ENCODE data around the gene IL3RA. TPM values are rescaled to one million over a fixed set of nuclear protein-coding genes. Genes with fewer than 3 reads are reported as not detected.
"Not testable (repeated sequence)": the region's sequence is repeated elsewhere in the genome, so short reads cannot be mapped to it uniquely, and the experiment has no call there.

The IL3RA gene
- total RNA-seq, 1 donor from 2014 or later = 43.0 TPM

- Histone ChIP-seq H3K36me3 (no peaks in the 10 kb centered on the region), H3K4me1 (peaks cover 4% of the 10 kb centered on the region), H3K27me3 (no peaks in the 10 kb centered on the region), H3K9me3 (no peaks in the 10 kb centered on the region), H3K27ac (peak overlapping the region; percentile 49), H3K4me3 (peak overlapping the region; percentile 54)
- intact Hi-C loops (cut with DNase I) = no loop called here
- no peak for ATAC-seq
- TF ChIP-seq CTCF (IDR thresholded peaks at IDR 0.05) = no peak
- DNase-seq = no peak
Observed at GRCh38 chrX:1336948-1337779, 579 bp downstream of the IL3RA start.

GRCh38 chrX:1341545-1342184 is 5.1 kb downstream of the IL3RA start:
- Histone ChIP-seq H3K4me1 (peaks cover 4% of the 10 kb centered on the region), H3K9me3 (no peaks in the 10 kb centered on the region), H3K36me3 (no peaks in the 10 kb centered on the region), H3K27ac (no peak overlapping the region), H3K27me3 (no peaks in the 10 kb centered on the region), H3K4me3 (no peak overlapping the region)
- TF ChIP-seq CTCF (IDR thresholded peaks at IDR 0.05) = no peak
- intact Hi-C loops (cut with DNase I) = no loop called here
- ATAC-seq (peak; percentile 86), DNase-seq (no peak)

- intact Hi-C loops (cut with DNase I) = not testable (repeated sequence)
Observed at GRCh38 chrX:1349606-1350005, 13.0 kb downstream of the IL3RA start.

GRCh38 chrX:1351981-1352714 is 15.6 kb downstream of the IL3RA start:
- no peak for TF ChIP-seq CTCF (IDR thresholded peaks at IDR 0.05)
- intact Hi-C loops (cut with DNase I) = no loop called here
- Histone ChIP-seq H3K4me3 (no peak overlapping the region), H3K27ac (no peak overlapping the region), H3K36me3 (no peaks in the 10 kb centered on the region), H3K9me3 (no peaks in the 10 kb centered on the region), H3K27me3 (no peaks in the 10 kb centered on the region), H3K4me1 (no peaks in the 10 kb centered on the region)
- ATAC-seq = peak; percentile 24
- no peak for DNase-seq

More at GRCh38 chrX:1349606-1350005, 13.0 kb downstream of the IL3RA start:
- not testable (repeated sequence) for DNase-seq, H3K27ac ChIP-seq, H3K4me1 ChIP-seq, H3K4me3 ChIP-seq, H3K27me3 ChIP-seq, ATAC-seq, H3K36me3 ChIP-seq, H3K9me3 ChIP-seq

- Histone ChIP-seq H3K36me3 (peaks cover 13% of the 10 kb centered on the region), H3K27me3 (no peaks in the 10 kb centered on the region), H3K4me3 (no peak overlapping the region), H3K27ac (no peak overlapping the region), H3K4me1 (no peaks in the 10 kb centered on the region), H3K9me3 (peaks cover 5% of the 10 kb centered on the region)
- no peak for TF ChIP-seq CTCF (IDR thresholded peaks at IDR 0.05)
- intact Hi-C loops (cut with DNase I) = no loop called here
- ATAC-seq (peak; percentile 26), DNase-seq (no peak)
Observed at GRCh38 chrX:1354036-1355019, 17.7 kb downstream of the IL3RA start.
